Activated T-cell treated with anti-CD3 and anti-CD28 coated beads, Interleukin-2, amount 50 U/mL, for 4 hours (primary cell): Measurements from ENCODE around the gene FAM162A. TPM values are rescaled to one million over a fixed set of nuclear protein-coding genes. Genes with fewer than 3 reads are reported as not detected.

Source experiments
- ATAC-seq, 2 donors: fragments of 200-7000 bp; cut with Tn5 transposase; one replicate each; pipeline ENCODE4 v1.10.0; 2021
- DNase-seq: peaks from one replicate; pipeline ENCODE4 v3.0.0-alpha.2; 2020
- H3K27me3 Mint-ChIP-seq: one replicate; pipeline ENCODE4 v1.8.0; 2021; ENCODE audit warnings: low read depth, mixed read lengths
- H3K36me3 Mint-ChIP-seq: one replicate; pipeline ENCODE4 v1.8.0; 2022; ENCODE audit warnings: mixed read lengths; ENCODE audit not compliant: insufficient read depth
- H3K4me1 Mint-ChIP-seq: one replicate; pipeline ENCODE4 v1.8.0; 2021; ENCODE audit warnings: low read depth, mixed read lengths
- H3K4me3 Mint-ChIP-seq: one replicate; pipeline ENCODE4 v1.8.0; 2021; ENCODE audit warnings: mild to moderate bottlenecking, moderate library complexity, mixed read lengths
- H3K9me3 Mint-ChIP-seq: one replicate; pipeline ENCODE4 v1.8.0; 2021; ENCODE audit warnings: mixed read lengths
- total RNA-seq, 3 donors: library from RNA; stranded (reverse); gene quantifications; one replicate each; pipeline ENCODE4 v1.2.1, GENCODE V29; 2021

The FAM162A gene
- total RNA-seq: 10 to 100 TPM; 54.2 to 73.2 (median 69.1) TPM

GRCh38 chr3:122383771-122384697 is at the start of gene FAM162A:
TSS of gene FAM162A (plus strand) at chr3:122384182. CDS start at chr3:122384266, 84 bp downstream.
- ATAC-seq (peak; percentile 95 to 96), DNase-seq (peak; percentile 91)
- H3K4me1 Mint-ChIP-seq: peaks cover 44% of the 10 kb centered on the region
- peak within 1 kb of the TSS; percentile 92 for H3K4me3 Mint-ChIP-seq
- no peaks in the 10 kb centered on the region for H3K27me3 Mint-ChIP-seq
- H3K9me3 Mint-ChIP-seq: no peaks in the 10 kb centered on the region
- peaks cover 19% of the 10 kb centered on the region for H3K36me3 Mint-ChIP-seq

GRCh38 chr3:122342803-122343202 is 41.2 kb upstream of the FAM162A start:
- Mint-ChIP-seq H3K4me1 (no peaks in the 10 kb centered on the region), H3K4me3 (no peak overlapping the region), H3K9me3 (no peaks in the 10 kb centered on the region), H3K27me3 (peaks cover 2% of the 10 kb centered on the region), H3K36me3 (no peaks in the 10 kb centered on the region)
- ATAC-seq (no peak), DNase-seq (no peak)

DNA sequence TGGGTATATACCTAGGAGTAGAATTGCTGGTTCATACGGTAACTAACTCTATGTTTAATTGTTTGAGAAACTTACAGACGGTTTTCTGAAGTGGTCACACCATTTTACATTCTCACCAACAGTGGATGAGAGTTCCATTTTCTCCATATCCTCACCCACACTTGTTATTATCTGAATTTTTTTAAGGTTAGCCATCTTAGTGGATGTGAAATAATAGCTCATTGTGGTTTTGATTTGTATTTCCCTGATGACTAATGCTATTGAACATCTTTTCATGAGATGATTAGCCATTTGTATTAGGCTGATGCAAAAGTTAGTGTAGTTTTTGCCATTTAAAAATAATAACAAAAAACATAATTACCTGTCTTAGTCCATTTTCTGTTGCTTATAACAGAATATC is 40.3 kb upstream of the FAM162A start:
- H3K36me3 Mint-ChIP-seq: no peaks in the 10 kb centered on the region
- peaks cover 2% of the 10 kb centered on the region for H3K27me3 Mint-ChIP-seq
- no peaks in the 10 kb centered on the region for H3K4me1 Mint-ChIP-seq
- ATAC-seq: no peak
- DNase-seq: no peak
- H3K9me3 Mint-ChIP-seq: no peaks in the 10 kb centered on the region
- no peak overlapping the region for H3K4me3 Mint-ChIP-seq

DNA sequence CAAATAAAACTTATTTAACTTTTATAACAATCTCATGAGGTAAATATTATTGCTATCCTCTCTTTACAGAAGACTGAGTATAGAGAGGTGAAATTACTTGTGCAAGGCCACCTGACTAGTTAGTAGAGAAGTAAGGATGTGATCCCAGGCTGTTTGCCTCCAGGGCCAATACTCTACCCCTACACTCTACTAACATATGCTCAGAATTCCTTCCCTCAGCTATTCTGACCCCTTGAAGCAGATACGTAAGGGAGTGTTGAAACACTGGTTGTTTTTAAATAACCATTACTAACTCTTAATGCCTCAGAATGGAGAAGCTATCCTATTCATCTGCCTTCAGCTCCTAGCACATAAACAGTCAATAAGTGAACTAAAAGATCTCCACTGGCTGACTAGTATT is 34.8 kb upstream of the FAM162A start:
- ATAC-seq (no peak), DNase-seq (no peak)
- Mint-ChIP-seq H3K4me3 (no peak overlapping the region), H3K4me1 (no peaks in the 10 kb centered on the region), H3K9me3 (no peaks in the 10 kb centered on the region), H3K27me3 (no peaks in the 10 kb centered on the region), H3K36me3 (no peaks in the 10 kb centered on the region)

DNA sequence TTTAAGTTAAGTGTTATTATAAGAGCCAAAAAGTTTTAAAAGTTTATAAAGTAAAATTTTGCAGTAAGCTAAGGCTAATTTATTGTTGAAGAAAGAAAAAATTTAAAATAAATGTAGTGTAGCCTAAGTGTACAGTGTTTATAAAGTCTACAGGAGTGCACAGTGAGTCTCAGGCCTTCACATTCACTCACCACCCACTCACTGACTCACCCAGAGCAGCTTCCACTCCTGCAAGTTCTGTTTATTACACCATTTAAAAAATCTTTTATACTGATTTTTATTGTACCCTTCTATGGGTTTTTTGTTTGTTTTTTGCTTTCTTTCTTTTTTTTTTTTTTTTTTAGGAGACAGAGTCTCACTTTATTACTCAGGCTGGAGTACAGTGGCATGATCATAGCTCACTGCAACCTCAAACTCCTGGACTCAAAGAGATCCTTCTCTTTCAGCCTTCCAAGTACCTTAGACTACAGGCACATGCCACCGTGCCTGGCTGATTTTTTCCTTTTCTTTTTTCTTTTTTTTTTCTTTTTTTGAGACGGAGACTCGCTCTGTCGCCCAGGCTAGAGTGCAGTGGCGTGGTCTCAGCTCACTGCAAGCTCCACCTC is 33.1 kb upstream of the FAM162A start:
- H3K4me3 Mint-ChIP-seq: no peak overlapping the region
- no peaks in the 10 kb centered on the region for H3K9me3 Mint-ChIP-seq
- DNase-seq: no peak
- no peaks in the 10 kb centered on the region for H3K27me3 Mint-ChIP-seq
- ATAC-seq: no peak
- no peaks in the 10 kb centered on the region for H3K36me3 Mint-ChIP-seq
- H3K4me1 Mint-ChIP-seq: no peaks in the 10 kb centered on the region

- DNase-seq (no peak), ATAC-seq (no peak)
- Mint-ChIP-seq H3K9me3 (no peaks in the 10 kb centered on the region), H3K4me1 (no peaks in the 10 kb centered on the region), H3K4me3 (no peak overlapping the region), H3K36me3 (no peaks in the 10 kb centered on the region), H3K27me3 (no peaks in the 10 kb centered on the region)
Measured at GRCh38 chr3:122351612-122352011, 32.4 kb upstream of the FAM162A start.

- Mint-ChIP-seq H3K4me3 (no peak overlapping the region), H3K4me1 (no peaks in the 10 kb centered on the region), H3K27me3 (no peaks in the 10 kb centered on the region), H3K9me3 (no peaks in the 10 kb centered on the region), H3K36me3 (no peaks in the 10 kb centered on the region)
- DNase-seq (no peak), ATAC-seq (no peak)
Measured at GRCh38 chr3:122353215-122353614, 30.8 kb upstream of the FAM162A start.

GRCh38 chr3:122353893-122354401 is 30.0 kb upstream of the FAM162A start:
- DNase-seq (no peak), ATAC-seq (no peak)
- H3K27me3 Mint-ChIP-seq: no peaks in the 10 kb centered on the region
- H3K4me1 Mint-ChIP-seq: no peaks in the 10 kb centered on the region
- H3K4me3 Mint-ChIP-seq: no peak overlapping the region
- peaks cover 6% of the 10 kb centered on the region for H3K36me3 Mint-ChIP-seq
- no peaks in the 10 kb centered on the region for H3K9me3 Mint-ChIP-seq

DNA sequence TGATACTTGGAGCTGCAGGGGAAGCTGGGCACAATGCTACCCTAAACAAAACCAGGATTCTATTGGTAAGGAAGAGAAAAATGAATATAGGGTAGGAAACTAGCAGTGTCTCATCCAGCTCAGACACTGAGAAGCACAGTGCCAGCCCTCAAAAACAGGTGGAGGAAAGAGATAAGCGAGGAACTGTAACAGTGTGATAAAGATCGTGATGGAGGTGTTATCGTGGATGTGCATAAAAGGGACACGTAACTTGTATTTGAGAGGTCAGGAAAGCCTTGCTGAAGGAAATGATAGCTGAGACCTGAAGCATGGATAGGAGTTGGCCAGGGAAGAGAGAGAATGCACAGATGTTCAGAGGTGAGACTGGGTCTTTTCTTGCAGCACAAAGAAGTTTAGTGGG is 28.4 kb upstream of the FAM162A start:
- Mint-ChIP-seq H3K4me1 (no peaks in the 10 kb centered on the region), H3K9me3 (no peaks in the 10 kb centered on the region), H3K4me3 (no peak overlapping the region), H3K36me3 (peaks cover 10% of the 10 kb centered on the region), H3K27me3 (no peaks in the 10 kb centered on the region)
- no peak for ATAC-seq
- DNase-seq: no peak

DNA sequence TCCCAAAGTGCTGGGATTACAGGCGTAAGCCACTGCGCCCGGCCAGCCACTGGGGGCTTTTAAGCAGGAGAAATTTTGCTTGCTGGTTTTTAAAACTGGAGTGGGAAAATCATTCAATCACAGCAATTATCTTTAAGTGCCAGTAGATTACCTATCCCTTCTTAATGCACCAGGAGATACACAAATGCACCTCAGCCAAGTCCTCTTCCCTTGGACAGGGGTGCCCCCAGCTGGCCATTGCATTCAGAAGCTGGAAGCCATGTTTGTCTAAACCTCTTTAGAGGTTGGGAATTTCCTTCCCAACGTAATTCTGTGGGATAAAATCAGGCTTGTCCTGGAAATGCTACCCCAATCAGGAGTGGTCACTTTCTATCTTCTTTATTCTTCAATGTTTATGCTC is 27.6 kb upstream of the FAM162A start:
- H3K4me3 Mint-ChIP-seq: no peak overlapping the region
- H3K4me1 Mint-ChIP-seq: no peaks in the 10 kb centered on the region
- ATAC-seq (no peak), DNase-seq (no peak)
- no peaks in the 10 kb centered on the region for H3K27me3 Mint-ChIP-seq
- no peaks in the 10 kb centered on the region for H3K9me3 Mint-ChIP-seq
- H3K36me3 Mint-ChIP-seq: peaks cover 12% of the 10 kb centered on the region

- H3K4me3 Mint-ChIP-seq: no peak overlapping the region
- H3K4me1 Mint-ChIP-seq: no peaks in the 10 kb centered on the region
- H3K9me3 Mint-ChIP-seq: no peaks in the 10 kb centered on the region
- ATAC-seq: no peak
- no peak for DNase-seq
- no peaks in the 10 kb centered on the region for H3K27me3 Mint-ChIP-seq
- H3K36me3 Mint-ChIP-seq: peaks cover 13% of the 10 kb centered on the region
Measured at GRCh38 chr3:122357828-122358702, 25.9 kb upstream of the FAM162A start.

GRCh38 chr3:122358703-122359032 is 25.3 kb upstream of the FAM162A start:
- no peak overlapping the region for H3K4me3 Mint-ChIP-seq
- DNase-seq: no peak
- H3K36me3 Mint-ChIP-seq: peaks cover 17% of the 10 kb centered on the region
- no peak for ATAC-seq
- no peaks in the 10 kb centered on the region for H3K9me3 Mint-ChIP-seq
- no peaks in the 10 kb centered on the region for H3K4me1 Mint-ChIP-seq
- no peaks in the 10 kb centered on the region for H3K27me3 Mint-ChIP-seq

DNA sequence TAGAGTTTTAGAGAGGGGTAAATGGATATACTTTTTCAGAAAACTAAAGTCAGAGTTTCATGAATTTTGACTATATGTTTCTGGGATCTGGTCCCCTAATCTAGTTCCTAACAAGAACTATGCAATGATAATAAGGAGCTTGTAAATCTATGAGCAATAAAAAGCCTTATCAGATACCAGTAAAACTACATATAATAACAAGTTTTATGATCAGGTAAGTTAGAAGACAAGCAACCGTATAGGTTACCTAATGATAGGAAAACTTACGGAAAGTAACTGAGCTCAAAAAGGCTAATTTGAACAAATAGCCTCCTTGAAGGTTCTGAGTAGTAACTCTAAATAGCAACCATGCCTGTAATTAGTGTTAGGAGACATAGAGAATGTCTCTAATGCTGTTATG is 22.0 kb upstream of the FAM162A start:
- Mint-ChIP-seq H3K27me3 (no peaks in the 10 kb centered on the region), H3K4me1 (no peaks in the 10 kb centered on the region), H3K36me3 (peaks cover 37% of the 10 kb centered on the region), H3K4me3 (no peak overlapping the region), H3K9me3 (no peaks in the 10 kb centered on the region)
- no peak for ATAC-seq
- no peak for DNase-seq

GRCh38 chr3:122364490-122364889 is 19.5 kb upstream of the FAM162A start:
- H3K4me1 Mint-ChIP-seq: no peaks in the 10 kb centered on the region
- ATAC-seq (no peak), DNase-seq (no peak)
- H3K4me3 Mint-ChIP-seq: no peak overlapping the region
- H3K36me3 Mint-ChIP-seq: peaks cover 35% of the 10 kb centered on the region
- H3K27me3 Mint-ChIP-seq: no peaks in the 10 kb centered on the region
- H3K9me3 Mint-ChIP-seq: no peaks in the 10 kb centered on the region
